Erythroblast (primary cell): ENCODE data around the gene RIMBP2.
"Not testable (repeated sequence)": the region's sequence is repeated elsewhere in the genome, so short reads cannot be mapped to it uniquely, and the experiment has no call there.

Experiments
- GATA1 ChIP-seq: IDR thresholded peaks from 2 replicates; pipeline ENCODE4 v1.6.1; 2011; ENCODE audit warnings: low read depth, mild to moderate bottlenecking, control low read depth, low read length, moderate library complexity
- POLR2A ChIP-seq: IDR thresholded peaks from 2 replicates; pipeline ENCODE4 v1.6.1; 2011; ENCODE audit warnings: mild to moderate bottlenecking, low read length

GRCh38 chr12:130646191-130646590 lies 69.9 kb downstream of the RIMBP2 start:
- not testable (repeated sequence) for TF ChIP-seq POLR2A, GATA1
